K562 (cell line): ENCODE data around the gene CDT1. TPM values are rescaled to one million over a fixed set of nuclear protein-coding genes. Genes with fewer than 3 reads are reported as not detected.
A peak's percentile ranks its signal among the peaks of the same experiment; 100 is the strongest.

Experiments used
- CREBBP ChIP-seq: IDR thresholded peaks from one replicate; pipeline ENCODE4 v1.6.1; 2012; ENCODE audit warnings: low read depth, mild to moderate bottlenecking, control low read depth, inconsistent platforms, low read length
- HLTF ChIP-seq: fragments of 450-650 bp; IDR thresholded peaks from 2 replicates; pipeline ENCODE4 v1.6.1; 2016
- MECOM ChIP-seq: fragments of 250-450 bp; sonication (Bioruptor Pico); IDR thresholded peaks from 2 replicates; pipeline ENCODE4 v1.8.0; 2022; ENCODE audit warnings: inconsistent platforms
- NCOA2 ChIP-seq, 2 experiments: fragments of 450-650 bp; IDR thresholded peaks; 2 replicates each; pipeline ENCODE4 v1.6.1; 2018; ENCODE audit warnings: mild to moderate bottlenecking in 2 of 2, moderate library complexity in 1 of 2; ENCODE audit not compliant: partially characterized antibody in 2 of 2
- RHOXF2B ChIP-seq: fragments of 250-450 bp; sonication (Bioruptor Pico); conservative IDR thresholded peaks from 2 replicates; pipeline ENCODE4 v1.5.1; 2021
- SMAD4 ChIP-seq: fragments of 250-450 bp; sonication (Bioruptor Pico); conservative IDR thresholded peaks from 2 replicates; pipeline ENCODE4 v1.8.0; 2021; ENCODE audit warnings: inconsistent platforms, mild to moderate bottlenecking, moderate library complexity
- SMARCE1 ChIP-seq: fragments of 450-650 bp; IDR thresholded peaks from 2 replicates; pipeline ENCODE4 v1.7.1; 2016; ENCODE audit warnings: mild to moderate bottlenecking
- U2AF1 ChIP-seq: fragments of 200-400 bp; formaldehyde crosslinking; optimal IDR thresholded peaks from 2 replicates; pipeline ENCODE3; 2017; ENCODE audit warnings: mild to moderate bottlenecking, low read depth, low read length, moderate library complexity
- ZC3H4 ChIP-seq: sonication (generic); formaldehyde crosslinking; IDR thresholded peaks from 2 replicates; pipeline ENCODE4 v1.9.0; 2021; ENCODE audit warnings: missing genetic modification reagents, borderline replicate concordance
- ZFPM2 ChIP-seq: fragments of 250-450 bp; sonication (Bioruptor Pico); IDR thresholded peaks from 2 replicates; pipeline ENCODE4 v1.5.1; 2022; ENCODE audit warnings: mild to moderate bottlenecking
- ZFX ChIP-seq: sonication (generic); formaldehyde crosslinking; IDR thresholded peaks from 2 replicates; pipeline ENCODE4 v1.8.0; 2022; ENCODE audit warnings: mild to moderate bottlenecking, missing genetic modification reagents, moderate library complexity
- polyA plus RNA-seq, 8 experiments: library from polyadenylated mRNA; depleted of rRNA in 4 of 8; stranded (reverse) in 5 of 8; unstranded in 3 of 8; fragments of >200 nt; fragmentation: Nextera tagmentation in 2 of 8; fragmentation: Illumina TruSeq in 1 of 8; extraction: Ambion mirVana in 2 of 8; extraction: Trizol in 1 of 8; gene quantifications; 2 replicates each; pipeline versions ENCODE4 v1.2.1 to v1.2.3, GENCODE V29; 2011 to 2014; ENCODE audit warnings: inconsistent platforms in 1 of 8, missing spikeins in 1 of 8
- total RNA-seq, 7 experiments: library from RNA; depleted of rRNA in 6 of 7; stranded (reverse); fragments of >200 nt in 6 of 7; fragmentation: Illumina TruSeq in 2 of 7; extraction: Trizol in 2 of 7; gene quantifications; 2 replicates each; pipeline versions ENCODE4 v1.2.1 to v1.2.3, GENCODE V29; 2011 to 2021; ENCODE audit warnings: low replicate concordance in 1 of 7
- TF ChIP-seq, protein P1 (sequence below): fragments of 250-450 bp; sonication (Bioruptor Pico); IDR thresholded peaks from 2 replicates; pipeline ENCODE4 v1.4.0; 2020; ENCODE audit warnings: borderline replicate concordance
- TF ChIP-seq, protein P2 (sequence below): fragments of 450-650 bp; IDR thresholded peaks from 2 replicates; pipeline ENCODE4 v1.6.1; 2016; ENCODE audit warnings: missing biosample characterization, missing genetic modification characterization
- TF ChIP-seq, protein P3 (sequence below): fragments of 450-650 bp; formaldehyde crosslinking; IDR thresholded peaks from 2 replicates; pipeline ENCODE4 v1.4.0; 2020; ENCODE audit warnings: mild to moderate bottlenecking, moderate library complexity
- TF ChIP-seq, protein P4 (sequence below): IDR thresholded peaks from 3 replicates; pipeline ENCODE4 v1.6.1; 2011; ENCODE audit warnings: borderline replicate concordance, mild to moderate bottlenecking; ENCODE audit not compliant: insufficient read length, insufficient read depth

The CDT1 gene
- total and polyA plus RNA-seq, 9 of the 15 experiments (the other 6 are each of a cell fraction or from before 2014, with no cell fraction given) = 0.92 to 178 (median 14.2) TPM

DNA sequence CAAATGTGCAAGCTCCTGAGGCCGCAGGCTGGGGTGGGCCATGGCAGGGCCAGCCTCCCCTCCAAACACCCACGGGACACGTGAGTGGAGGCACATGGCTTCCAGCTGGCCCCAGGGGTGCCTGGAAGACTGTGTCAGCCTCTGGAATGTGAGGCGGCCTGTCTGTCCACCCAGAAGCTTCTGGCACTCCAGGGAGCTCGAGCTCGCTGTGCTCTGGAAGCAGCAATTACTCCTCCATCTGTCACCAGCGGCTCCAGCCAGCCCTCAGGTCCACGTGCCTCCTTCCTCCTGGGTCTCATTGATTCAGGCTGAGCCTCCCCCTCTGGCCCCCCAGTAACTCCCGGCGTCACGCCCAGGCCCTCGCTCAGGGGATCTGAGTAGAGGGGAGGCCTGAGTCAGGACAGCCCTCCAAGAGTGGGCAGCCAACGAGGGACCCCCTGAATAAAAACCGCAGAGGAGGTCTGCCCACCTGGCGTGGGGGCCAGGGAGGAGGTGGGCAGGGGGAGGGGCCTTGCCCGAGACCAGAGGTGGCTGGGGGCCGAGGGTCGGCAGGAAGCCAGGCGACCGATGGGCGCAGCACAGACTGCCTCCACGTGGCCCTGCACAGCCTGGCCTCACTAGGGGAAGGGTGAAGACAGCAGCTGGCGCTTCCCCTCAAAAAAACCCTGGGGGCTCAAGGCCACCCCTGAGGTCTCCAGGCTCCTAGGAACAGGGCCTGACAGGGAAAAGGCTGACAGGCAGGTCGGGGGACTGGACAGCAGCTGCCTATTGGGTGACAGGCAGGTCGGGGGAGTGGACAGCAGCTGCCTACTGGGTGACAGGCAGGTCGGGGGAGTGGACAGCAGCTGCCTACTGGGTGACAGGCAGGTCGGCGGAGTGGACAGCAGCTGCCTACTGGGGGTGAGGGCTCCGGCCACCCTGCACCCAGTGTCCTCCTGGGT is 30.4 kb upstream of the CDT1 start (continued):
- TF ChIP-seq ZC3H4 (CRISPR knock-in tag) (peak; percentile 35; the same call in 1 of the 2 replicates), ZFPM2 (CRISPR knock-in tag) (no peak), RHOXF2B (CRISPR knock-in tag) (no peak), MECOM (0 out of 2 replicates have a peak, but pooled peaks have one; percentile 15), SMAD4 (CRISPR knock-in tag) (peak; percentile 65), U2AF1 (no peak), NCOA2 (IDR thresholded peaks at IDR 0.05; ENCODE audit: partially characterized antibody in 2 of 2) (no peak), ZFX (CRISPR knock-in tag) (no peak), SMARCE1 (no peak), CREBBP (no peak), HLTF (no peak)
- TF ChIP-seq, protein P1, sequence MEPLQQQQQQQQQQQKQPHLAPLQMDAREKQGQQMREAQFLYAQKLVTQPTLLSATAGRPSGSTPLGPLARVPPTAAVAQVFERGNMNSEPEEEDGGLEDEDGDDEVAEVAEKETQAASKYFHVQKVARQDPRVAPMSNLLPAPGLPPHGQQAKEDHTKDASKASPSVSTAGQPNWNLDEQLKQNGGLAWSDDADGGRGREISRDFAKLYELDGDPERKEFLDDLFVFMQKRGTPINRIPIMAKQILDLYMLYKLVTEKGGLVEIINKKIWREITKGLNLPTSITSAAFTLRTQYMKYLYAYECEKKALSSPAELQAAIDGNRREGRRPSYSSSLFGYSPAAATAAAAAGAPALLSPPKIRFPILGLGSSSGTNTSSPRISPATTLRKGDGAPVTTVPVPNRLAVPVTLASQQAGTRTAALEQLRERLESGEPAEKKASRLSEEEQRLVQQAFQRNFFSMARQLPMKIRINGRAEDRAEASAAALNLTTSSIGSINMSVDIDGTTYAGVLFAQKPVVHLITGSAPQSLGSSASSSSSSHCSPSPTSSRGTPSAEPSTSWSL (CRISPR knock-in tag) = no peak
- TF ChIP-seq, protein P2, sequence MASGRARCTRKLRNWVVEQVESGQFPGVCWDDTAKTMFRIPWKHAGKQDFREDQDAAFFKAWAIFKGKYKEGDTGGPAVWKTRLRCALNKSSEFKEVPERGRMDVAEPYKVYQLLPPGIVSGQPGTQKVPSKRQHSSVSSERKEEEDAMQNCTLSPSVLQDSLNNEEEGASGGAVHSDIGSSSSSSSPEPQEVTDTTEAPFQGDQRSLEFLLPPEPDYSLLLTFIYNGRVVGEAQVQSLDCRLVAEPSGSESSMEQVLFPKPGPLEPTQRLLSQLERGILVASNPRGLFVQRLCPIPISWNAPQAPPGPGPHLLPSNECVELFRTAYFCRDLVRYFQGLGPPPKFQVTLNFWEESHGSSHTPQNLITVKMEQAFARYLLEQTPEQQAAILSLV = no peak
- TF ChIP-seq, protein P3, sequence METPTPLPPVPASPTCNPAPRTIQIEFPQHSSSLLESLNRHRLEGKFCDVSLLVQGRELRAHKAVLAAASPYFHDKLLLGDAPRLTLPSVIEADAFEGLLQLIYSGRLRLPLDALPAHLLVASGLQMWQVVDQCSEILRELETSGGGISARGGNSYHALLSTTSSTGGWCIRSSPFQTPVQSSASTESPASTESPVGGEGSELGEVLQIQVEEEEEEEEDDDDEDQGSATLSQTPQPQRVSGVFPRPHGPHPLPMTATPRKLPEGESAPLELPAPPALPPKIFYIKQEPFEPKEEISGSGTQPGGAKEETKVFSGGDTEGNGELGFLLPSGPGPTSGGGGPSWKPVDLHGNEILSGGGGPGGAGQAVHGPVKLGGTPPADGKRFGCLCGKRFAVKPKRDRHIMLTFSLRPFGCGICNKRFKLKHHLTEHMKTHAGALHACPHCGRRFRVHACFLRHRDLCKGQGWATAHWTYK = peak; percentile 67; the same call in 1 of the 2 replicates
- TF ChIP-seq, protein P4, sequence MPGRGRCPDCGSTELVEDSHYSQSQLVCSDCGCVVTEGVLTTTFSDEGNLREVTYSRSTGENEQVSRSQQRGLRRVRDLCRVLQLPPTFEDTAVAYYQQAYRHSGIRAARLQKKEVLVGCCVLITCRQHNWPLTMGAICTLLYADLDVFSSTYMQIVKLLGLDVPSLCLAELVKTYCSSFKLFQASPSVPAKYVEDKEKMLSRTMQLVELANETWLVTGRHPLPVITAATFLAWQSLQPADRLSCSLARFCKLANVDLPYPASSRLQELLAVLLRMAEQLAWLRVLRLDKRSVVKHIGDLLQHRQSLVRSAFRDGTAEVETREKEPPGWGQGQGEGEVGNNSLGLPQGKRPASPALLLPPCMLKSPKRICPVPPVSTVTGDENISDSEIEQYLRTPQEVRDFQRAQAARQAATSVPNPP = no peak
